ENCODE measurements around the gene RARB. TPM values are rescaled to one million over a fixed set of nuclear protein-coding genes. Genes with fewer than 3 reads are reported as not detected.

The RARB gene
- total and polyA plus RNA-seq, 2 experiments from 2014 or later: 0.14 to 0.42 TPM

GRCh38 chr3:25396686-25397085, 31.4 kb upstream of the RARB start:
- H3F3A ChIP-seq (replicated peaks; ENCODE audit: low read depth): no peaks in the 10 kb centered on the region
- ATAC-seq (no peak), DNase-seq (ENCODE audit: low spot score) (no peak)
- no peaks in the 10 kb centered on the region; the same call in 1 of the 2 replicates for H3K9me2 ChIP-seq (ENCODE audit: insufficient read depth)
- no peak overlapping the region for H3K4me3 ChIP-seq
- TF ChIP-seq CREB1 (CRISPR knock-in tag; IDR thresholded peaks at IDR 0.05; ENCODE audit: low read depth) (no peak), CTCF (conservative IDR thresholded peaks at IDR 0.05; ENCODE audit: low read depth in 2 of 2) (no peak), NANOG (IDR thresholded peaks at IDR 0.05; ENCODE audit: borderline replicate concordance) (no peak), JUNB (IDR thresholded peaks at IDR 0.05; ENCODE audit: unreplicated experiment) (no peak), POLR2AphosphoS5 (IDR thresholded peaks at IDR 0.05; ENCODE audit: low read depth) (no peak), ZNF331 (CRISPR knock-in tag; IDR thresholded peaks at IDR 0.05; ENCODE audit: low read depth) (no peak), REST (IDR thresholded peaks at IDR 0.05; ENCODE audit: unreplicated experiment) (no peak), EZH2phosphoT487 (IDR thresholded peaks at IDR 0.05; ENCODE audit: unreplicated experiment) (no peak), EZH2 (IDR thresholded peaks at IDR 0.05; ENCODE audit: low read depth, unreplicated experiment) (no peak), ZNF462 (CRISPR knock-in tag; IDR thresholded peaks at IDR 0.05) (no peak), ETS1 (IDR thresholded peaks at IDR 0.05) (no peak), ZNF114 (CRISPR knock-in tag; IDR thresholded peaks at IDR 0.05) (no peak), STAT1 (IDR thresholded peaks at IDR 0.05; ENCODE audit: unreplicated experiment) (no peak)
- H3K27me3 ChIP-seq (ENCODE audit: insufficient read depth): no peaks in the 10 kb centered on the region
- no peak overlapping the region for H3K4me3 Mint-ChIP-seq
- H3K79me2 ChIP-seq (replicated peaks; ENCODE audit: insufficient read depth): no peaks in the 10 kb centered on the region
- H3K27ac Mint-ChIP-seq: peak overlapping the region; percentile 79; the same call in 1 of the 2 replicates
- H3K27me3 Mint-ChIP-seq (ENCODE audit: insufficient read depth, low read depth, poor library complexity): no peaks in the 10 kb centered on the region
- H3K36me3 Mint-ChIP-seq (ENCODE audit: low read depth): no peaks in the 10 kb centered on the region
- H3K36me3 ChIP-seq (ENCODE audit: insufficient read depth): no peaks in the 10 kb centered on the region
- no peak overlapping the region for H3K4me2 ChIP-seq
- H2AFZ ChIP-seq: peak overlapping the region; percentile 60; the same call in 1 of the 2 replicates
- no peaks in the 10 kb centered on the region for H3K4me1 ChIP-seq (ENCODE audit: insufficient read depth)
- peaks cover 4% of the 10 kb centered on the region; the same call in 2 of the 3 replicates for H3K4me1 Mint-ChIP-seq
- H4K20me1 ChIP-seq (replicated peaks; ENCODE audit: insufficient read depth): no peaks in the 10 kb centered on the region
- no peaks in the 10 kb centered on the region; the same call in 2 of the 3 replicates for H3K9me3 Mint-ChIP-seq
- no peak overlapping the region for H3K27ac ChIP-seq (ENCODE audit: low read depth)

All from GM23338 (cell line).